Measurements from ENCODE around the gene LRCH4.

The LRCH4 gene

GRCh38 chr7:100602889-100603725, 17.2 kb upstream of the LRCH4 start:
- Histone ChIP-seq H3K4me3 (peak overlapping the region; percentile 83), H3K36me3 (ENCODE audit: insufficient read depth, low read length) (no peaks in the 10 kb centered on the region), H3K9me3 (ENCODE audit: low read depth, low read length) (no peaks in the 10 kb centered on the region), H3K27ac (peak overlapping the region; percentile 92), H3K9ac (ENCODE audit: insufficient read length) (peak overlapping the region; percentile 77)
- DNase-seq (ENCODE audit: low read depth, low spot score): no peak
- TF ChIP-seq POLR2AphosphoS5 (IDR thresholded peaks at IDR 0.05; ENCODE audit: borderline replicate concordance, low read depth, low read length) (peak; percentile 64; the same call in 1 of the 2 replicates), FOXP2 (optimal IDR thresholded peaks at IDR 0.05; ENCODE audit: control extremely low read depth, extremely low read length, insufficient read depth) (no peak)

GRCh38 chr7:100600730-100601038, 14.8 kb upstream of the LRCH4 start:
- TF ChIP-seq FOXP2 (optimal IDR thresholded peaks at IDR 0.05; ENCODE audit: control extremely low read depth, extremely low read length, insufficient read depth): no peak
- TF ChIP-seq EZH2 (IDR thresholded peaks at IDR 0.05): no peak
- no peak for TF ChIP-seq POLR2AphosphoS5 (IDR thresholded peaks at IDR 0.05; ENCODE audit: borderline replicate concordance, low read depth, low read length)
- no peak for DNase-seq (ENCODE audit: low read depth, low spot score)
- H3K9ac ChIP-seq (ENCODE audit: insufficient read length): no peak overlapping the region
- H3K36me3 ChIP-seq (ENCODE audit: insufficient read depth, low read length): no peaks in the 10 kb centered on the region
- H3K27ac ChIP-seq: no peak overlapping the region
- no peak overlapping the region for H3K4me3 ChIP-seq
- no peaks in the 10 kb centered on the region for H3K9me3 ChIP-seq (ENCODE audit: low read depth, low read length)

DNA sequence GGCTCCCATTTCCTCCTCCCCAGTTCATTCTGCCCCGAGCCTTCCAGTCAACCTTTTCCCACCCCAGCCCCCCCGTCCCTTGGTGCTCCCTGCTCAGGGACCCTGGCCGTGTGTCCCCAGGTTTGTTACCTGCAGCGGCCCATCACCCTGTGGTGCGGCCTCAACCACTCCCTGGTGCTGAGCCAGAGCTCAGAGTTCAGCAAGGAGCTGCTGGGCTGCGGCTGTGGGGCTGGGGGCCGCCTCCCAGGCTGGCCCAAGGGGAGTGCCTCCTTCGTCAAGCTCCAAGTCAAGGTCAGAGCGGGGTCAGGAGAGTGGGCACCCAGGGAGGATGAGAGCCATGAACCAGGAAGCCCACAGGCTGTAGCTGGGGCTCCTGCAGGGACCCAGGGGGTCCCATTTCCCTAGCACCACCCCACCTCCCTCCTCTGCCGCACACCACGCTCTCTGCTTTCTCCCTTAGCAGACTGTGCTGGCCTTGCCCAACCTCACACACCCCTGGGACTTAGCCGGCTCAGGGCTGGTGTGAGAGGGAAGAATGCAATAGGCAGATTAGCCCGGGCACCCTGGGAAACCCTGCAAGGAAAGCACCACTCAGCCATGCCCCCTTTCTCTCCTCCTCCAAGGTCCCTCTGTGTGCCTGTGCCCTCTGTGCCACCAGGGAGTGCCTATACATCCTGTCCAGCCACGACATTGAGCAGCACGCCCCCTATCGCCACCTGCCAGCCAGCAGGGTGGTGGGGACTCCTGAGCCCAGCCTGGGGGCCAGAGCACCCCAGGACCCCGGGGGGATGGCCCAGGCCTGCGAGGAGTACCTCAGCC, 14.2 kb upstream of the LRCH4 start:
- H3K27ac ChIP-seq: no peak overlapping the region

DNA sequence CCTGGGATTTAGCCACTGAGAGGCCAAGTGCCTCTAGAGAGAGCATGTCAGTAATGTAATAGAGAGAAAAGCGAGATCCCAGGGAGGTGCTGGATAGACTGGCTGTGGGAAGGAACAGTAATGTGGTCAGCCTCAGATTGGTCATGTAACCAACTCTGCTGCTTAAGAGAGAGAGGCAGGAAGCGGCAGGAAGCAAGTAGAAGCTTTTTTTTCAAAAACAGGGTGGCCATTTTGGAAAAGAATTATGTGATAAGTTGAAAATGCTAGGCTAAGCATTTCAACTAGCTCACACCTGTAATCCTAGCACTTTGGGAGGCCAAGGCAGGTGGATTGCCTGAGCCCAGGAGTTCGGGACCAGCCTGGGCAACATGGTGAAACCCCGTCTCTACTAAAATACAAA, 12.5 kb upstream of the LRCH4 start:
- TF ChIP-seq EZH2 (IDR thresholded peaks at IDR 0.05): no peak
- no peak for TF ChIP-seq FOXP2 (optimal IDR thresholded peaks at IDR 0.05; ENCODE audit: control extremely low read depth, extremely low read length, insufficient read depth)
- no peak for TF ChIP-seq POLR2AphosphoS5 (IDR thresholded peaks at IDR 0.05; ENCODE audit: borderline replicate concordance, low read depth, low read length)
- DNase-seq (ENCODE audit: low read depth, low spot score): no peak
- H3K36me3 ChIP-seq (ENCODE audit: insufficient read depth, low read length): no peaks in the 10 kb centered on the region
- no peaks in the 10 kb centered on the region for H3K9me3 ChIP-seq (ENCODE audit: low read depth, low read length)
- no peak overlapping the region for H3K9ac ChIP-seq (ENCODE audit: insufficient read length)
- H3K27ac ChIP-seq: no peak overlapping the region
- no peak overlapping the region for H3K4me3 ChIP-seq

More for the DNA sequence above, 14.2 kb upstream of the LRCH4 start:
- no peak overlapping the region for H3K4me3 ChIP-seq
- DNase-seq (ENCODE audit: low read depth, low spot score): no peak
- no peak overlapping the region for H3K9ac ChIP-seq (ENCODE audit: insufficient read length)
- H3K36me3 ChIP-seq (ENCODE audit: insufficient read depth, low read length): no peaks in the 10 kb centered on the region
- no peak for TF ChIP-seq EZH2 (IDR thresholded peaks at IDR 0.05)
- 0 out of 2 replicates have a peak, but pooled peaks have one; percentile 3 for TF ChIP-seq POLR2AphosphoS5 (IDR thresholded peaks at IDR 0.05; ENCODE audit: borderline replicate concordance, low read depth, low read length)
- no peak for TF ChIP-seq FOXP2 (optimal IDR thresholded peaks at IDR 0.05; ENCODE audit: control extremely low read depth, extremely low read length, insufficient read depth)
- H3K9me3 ChIP-seq (ENCODE audit: low read depth, low read length): no peaks in the 10 kb centered on the region

DNA sequence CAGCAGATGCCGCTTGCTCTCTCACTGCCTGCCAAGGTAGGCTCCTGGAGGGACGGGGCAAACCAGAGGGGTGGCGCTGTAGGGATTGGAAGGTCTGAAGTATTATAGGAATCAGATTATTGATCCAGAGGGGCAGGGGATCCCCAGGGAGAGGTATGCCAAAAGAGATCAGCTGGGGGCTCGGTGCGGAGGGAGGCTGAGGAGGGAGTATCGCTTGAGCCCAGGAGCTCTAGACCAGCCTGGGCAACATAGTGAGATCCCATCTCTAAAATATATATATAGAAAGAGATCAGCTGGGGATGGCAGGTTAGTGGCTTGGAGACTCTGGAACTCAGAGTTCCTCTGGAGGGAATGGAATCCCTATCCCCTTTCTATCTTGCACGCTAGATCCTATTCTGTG, 9.3 kb upstream of the LRCH4 start:
- TF ChIP-seq FOXP2 (optimal IDR thresholded peaks at IDR 0.05; ENCODE audit: control extremely low read depth, extremely low read length, insufficient read depth) (no peak), EZH2 (IDR thresholded peaks at IDR 0.05) (no peak), POLR2AphosphoS5 (IDR thresholded peaks at IDR 0.05; ENCODE audit: borderline replicate concordance, low read depth, low read length) (no peak)
- no peak overlapping the region for H3K9ac ChIP-seq (ENCODE audit: insufficient read length)
- H3K4me3 ChIP-seq: no peak overlapping the region
- H3K36me3 ChIP-seq (ENCODE audit: insufficient read depth, low read length): no peaks in the 10 kb centered on the region
- no peak overlapping the region for H3K27ac ChIP-seq
- no peak for DNase-seq (ENCODE audit: low read depth, low spot score)
- no peaks in the 10 kb centered on the region for H3K9me3 ChIP-seq (ENCODE audit: low read depth, low read length)

DNA sequence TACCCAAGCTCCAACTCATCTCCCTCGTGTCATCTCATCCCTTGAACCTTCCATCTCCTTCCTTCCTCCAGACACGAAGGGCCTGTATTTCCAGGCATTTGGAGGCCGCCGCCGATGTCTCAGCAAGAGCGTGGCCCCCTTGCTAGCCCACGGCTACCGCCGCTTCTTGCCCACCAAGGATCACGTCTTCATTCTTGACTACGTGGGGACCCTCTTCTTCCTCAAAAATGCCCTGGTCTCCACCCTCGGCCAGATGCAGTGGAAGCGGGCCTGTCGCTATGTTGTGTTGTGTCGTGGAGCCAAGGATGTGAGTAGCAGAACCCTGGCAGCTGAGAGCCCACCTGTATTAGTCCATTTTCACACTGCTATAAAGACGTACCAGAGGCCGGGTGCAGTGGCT, 5.7 kb upstream of the LRCH4 start:
- DNase-seq (ENCODE audit: low read depth, low spot score): no peak
- no peak overlapping the region for H3K4me3 ChIP-seq
- H3K9me3 ChIP-seq (ENCODE audit: low read depth, low read length): no peaks in the 10 kb centered on the region
- TF ChIP-seq EZH2 (IDR thresholded peaks at IDR 0.05): no peak
- no peak for TF ChIP-seq FOXP2 (optimal IDR thresholded peaks at IDR 0.05; ENCODE audit: control extremely low read depth, extremely low read length, insufficient read depth)
- TF ChIP-seq POLR2AphosphoS5 (IDR thresholded peaks at IDR 0.05; ENCODE audit: borderline replicate concordance, low read depth, low read length): no peak
- no peaks in the 10 kb centered on the region for H3K36me3 ChIP-seq (ENCODE audit: insufficient read depth, low read length)
- no peak overlapping the region for H3K9ac ChIP-seq (ENCODE audit: insufficient read length)
- H3K27ac ChIP-seq: no peak overlapping the region

- H3K27ac ChIP-seq: peak overlapping the region; percentile 40; the same call in 1 of the 2 replicates
- DNase-seq (ENCODE audit: low read depth, low spot score): no peak
- H3K4me3 ChIP-seq: no peak overlapping the region
- TF ChIP-seq FOXP2 (optimal IDR thresholded peaks at IDR 0.05; ENCODE audit: control extremely low read depth, extremely low read length, insufficient read depth) (no peak), POLR2AphosphoS5 (IDR thresholded peaks at IDR 0.05; ENCODE audit: borderline replicate concordance, low read depth, low read length) (no peak), EZH2 (IDR thresholded peaks at IDR 0.05) (no peak)
- H3K36me3 ChIP-seq (ENCODE audit: insufficient read depth, low read length): no peaks in the 10 kb centered on the region
- H3K9me3 ChIP-seq (ENCODE audit: low read depth, low read length): no peaks in the 10 kb centered on the region
- peak overlapping the region; percentile 45 for H3K9ac ChIP-seq (ENCODE audit: insufficient read length)
Observed at GRCh38 chr7:100590077-100590737, 4.3 kb upstream of the LRCH4 start.

Data from SK-N-MC (cell line).